ENCODE measurements around the gene EVX2. TPM values are rescaled to one million over a fixed set of nuclear protein-coding genes. Genes with fewer than 3 reads are reported as not detected.

EVX2 gene
- polyA plus RNA-seq, 1 donor: not detected

- DNase-seq: no peak
Measured at GRCh38 chr2:176095421-176095820, 11.7 kb upstream of the EVX2 start.

GRCh38 chr2:176094349-176094748 is 10.6 kb upstream of the EVX2 start:
- no peak for DNase-seq

DNA sequence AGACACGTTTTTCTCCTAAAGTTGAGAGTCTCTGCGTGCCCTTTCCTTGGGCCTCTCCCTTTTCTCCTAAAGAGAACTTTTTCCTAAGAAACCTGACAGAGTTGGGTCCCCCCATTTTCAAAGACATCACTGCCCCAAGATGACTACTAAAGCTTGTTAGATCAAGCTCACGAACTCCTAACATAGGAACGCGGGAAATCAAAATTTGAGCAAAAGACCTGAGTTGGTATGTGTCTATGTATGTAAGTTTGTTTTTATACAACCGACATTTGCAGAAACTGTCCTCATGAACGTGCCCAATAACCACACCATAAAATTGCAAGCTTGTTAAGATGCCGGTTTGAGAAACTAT is 10.1 kb upstream of the EVX2 start:
- DNase-seq: no peak

- DNase-seq: no peak
Measured at GRCh38 chr2:176093145-176093897, 9.6 kb upstream of the EVX2 start.

- DNase-seq: no peak
Measured at GRCh38 chr2:176092270-176093144, 8.7 kb upstream of the EVX2 start, which contains the start of gene HOXD13. Gene HOXD13 (plus strand): TSS chr2:176092721. CDS start chr2:176092891, 170 bp downstream.

DNA sequence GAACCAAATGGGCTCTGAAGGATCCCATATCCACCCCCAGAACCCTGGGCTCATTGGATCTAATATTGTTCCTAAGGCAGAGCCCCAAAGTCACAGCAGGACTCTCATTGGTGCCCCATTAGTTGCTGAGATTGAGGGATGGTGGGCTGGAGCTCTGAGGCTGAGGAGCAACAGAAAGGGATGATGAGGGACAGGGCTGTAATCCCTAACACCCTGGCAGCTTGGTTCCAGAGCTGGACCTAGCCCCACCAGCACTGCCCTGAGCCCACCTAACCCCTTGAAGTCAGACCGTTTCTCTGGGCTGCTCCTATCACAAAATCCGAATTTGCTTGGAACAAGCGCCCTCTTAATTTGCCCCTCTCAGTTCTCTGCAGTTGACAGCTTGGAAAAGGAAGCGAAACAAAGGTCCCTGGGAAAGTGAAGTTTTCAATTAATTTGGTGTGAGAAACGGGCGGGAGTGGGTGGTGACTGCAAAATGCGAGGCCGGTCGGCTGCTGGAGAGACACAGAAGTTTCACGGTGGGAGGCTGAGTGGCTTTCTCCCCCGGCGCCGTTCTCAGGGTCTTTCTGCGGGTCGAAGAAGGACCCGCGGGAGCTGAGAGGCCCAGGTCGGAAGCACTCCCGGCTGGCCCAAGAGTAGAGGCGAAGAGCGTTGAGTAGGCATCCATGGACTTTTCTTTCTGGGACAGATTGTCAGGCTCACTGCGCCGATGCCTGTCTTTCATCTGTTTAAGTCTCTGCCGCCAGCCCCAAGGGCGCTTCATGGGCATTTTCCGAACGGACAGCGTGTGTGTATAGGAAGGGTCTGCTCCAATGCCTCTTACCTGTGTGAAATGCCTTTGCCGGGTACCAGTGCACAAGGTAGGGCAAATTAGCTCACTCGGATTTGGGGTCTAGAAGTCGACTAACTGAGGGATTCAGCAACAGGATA is 7.8 kb upstream of the EVX2 start:
- DNase-seq: no peak

- DNase-seq: no peak
Measured at GRCh38 chr2:176090862-176091261, 7.1 kb upstream of the EVX2 start.

GRCh38 chr2:176089843-176090395 is 6.2 kb upstream of the EVX2 start:
- no peak for DNase-seq

GRCh38 chr2:176088937-176089842 is 5.4 kb upstream of the EVX2 start:
- DNase-seq: no peak

- DNase-seq: no peak
Measured at GRCh38 chr2:176088048-176088936, 4.5 kb upstream of the EVX2 start.

DNA sequence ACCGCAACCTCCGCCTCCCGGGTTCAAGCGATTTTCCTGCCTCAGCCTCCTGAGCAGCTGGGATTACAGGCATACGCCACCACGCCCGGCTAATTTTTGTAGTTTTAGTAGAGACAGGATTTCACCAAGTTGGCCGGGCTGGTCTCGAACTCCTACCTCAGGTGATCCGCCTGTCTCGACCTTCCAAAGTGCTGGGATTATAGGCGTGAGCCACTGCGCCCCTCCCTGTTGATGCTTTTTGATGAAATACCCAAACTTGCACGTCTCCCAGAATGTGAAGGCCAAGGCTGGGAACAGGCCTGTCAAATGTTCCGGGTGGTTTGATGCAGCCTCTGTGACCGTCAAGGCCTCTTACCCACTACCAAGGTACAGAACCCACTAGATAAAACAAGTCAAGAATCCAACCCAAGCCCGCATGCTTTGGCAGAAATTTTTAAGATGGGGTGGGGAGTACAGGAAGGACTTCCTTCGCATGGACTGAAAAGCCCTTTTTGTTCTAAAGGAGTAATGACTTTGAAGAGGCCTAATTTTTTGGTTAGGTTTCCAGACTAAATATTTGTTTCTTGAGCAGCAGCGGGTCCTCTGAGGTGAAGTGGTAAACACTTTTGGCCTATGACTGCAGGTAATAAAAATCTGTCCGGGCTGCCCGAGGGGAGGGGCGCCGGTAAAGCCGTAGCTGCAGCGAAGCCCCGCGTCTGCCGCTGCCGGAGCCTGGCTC is 3.7 kb upstream of the EVX2 start:
- DNase-seq: no peak

- no peak for DNase-seq
Measured at GRCh38 chr2:176085861-176086771, 2.4 kb upstream of the EVX2 start.

- no peak for DNase-seq
Measured at GRCh38 chr2:176085120-176085788, 1.5 kb upstream of the EVX2 start.

DNA sequence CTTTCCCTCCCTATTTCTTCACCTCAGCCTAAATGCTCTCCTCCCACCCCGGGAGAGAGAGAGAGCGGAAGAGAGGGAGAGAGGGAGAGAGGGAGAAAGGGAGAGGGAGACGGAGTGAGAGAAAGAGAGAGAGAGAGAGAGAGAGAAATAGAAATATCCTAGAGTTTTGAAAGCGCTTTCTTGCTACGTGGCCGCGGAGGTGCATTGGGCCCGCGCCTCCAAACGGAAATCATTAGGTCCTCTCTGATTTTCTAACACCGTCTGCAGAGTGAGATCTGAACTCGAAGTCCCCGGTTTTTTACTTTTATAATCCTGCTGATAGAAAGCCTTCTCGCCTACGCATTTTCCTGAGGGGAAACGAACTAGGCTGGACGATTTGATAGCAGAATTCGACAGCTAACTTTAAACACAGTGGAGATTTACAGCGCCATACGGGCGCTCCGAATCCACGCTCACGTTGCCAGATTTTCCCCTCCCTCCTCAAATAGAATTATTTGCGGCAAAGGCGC is 903 bp upstream of the EVX2 start:
- no peak for DNase-seq

- DNase-seq: no peak
Measured at GRCh38 chr2:176082824-176083751, 674 bp downstream of the EVX2 start.

GRCh38 chr2:176082525-176082823 is 1.3 kb downstream of the EVX2 start:
- no peak for DNase-seq

Measured in hindlimb muscle (tissue), 1 donor.